ENCODE measurements around the gene CFAP52.
"Not testable (repeated sequence)": the region's sequence is repeated elsewhere in the genome, so short reads cannot be mapped to it uniquely, and the experiment has no call there.

CFAP52 gene

GRCh38 chr17:9557161-9557755, 19.2 kb upstream of the CFAP52 start:
- Histone ChIP-seq H3K79me2 (ENCODE audit: low read length) (no peaks in the 10 kb centered on the region), H3K27me3 (ENCODE audit: low read depth, low read length) (no peaks in the 10 kb centered on the region), H3K4me3 (ENCODE audit: low read length) (no peak overlapping the region), H2AFZ (ENCODE audit: low read depth, low read length) (no peak overlapping the region), H3K9me3 (ENCODE audit: insufficient read depth, low read length) (no peaks in the 10 kb centered on the region), H4K20me1 (ENCODE audit: insufficient read depth, low read length) (no peaks in the 10 kb centered on the region), H3K27ac (ENCODE audit: low read length) (no peak overlapping the region), H3K9ac (ENCODE audit: low read length) (no peak overlapping the region), H3K4me2 (ENCODE audit: low read length) (no peak overlapping the region), H3K36me3 (replicated peaks; ENCODE audit: low read depth, low read length) (no peaks in the 10 kb centered on the region), H3K4me1 (ENCODE audit: low read length) (no peaks in the 10 kb centered on the region)
- TF ChIP-seq CTCF (IDR thresholded peaks at IDR 0.05; ENCODE audit: low read depth, low read length) (no peak), EZH2phosphoT487 (IDR thresholded peaks at IDR 0.05; ENCODE audit: low read depth) (no peak)

- no peaks in the 10 kb centered on the region for H3K36me3 ChIP-seq (replicated peaks; ENCODE audit: low read depth, low read length)
- no peak overlapping the region for H2AFZ ChIP-seq (ENCODE audit: low read depth, low read length)
- no peaks in the 10 kb centered on the region for H3K79me2 ChIP-seq (ENCODE audit: low read length)
- H3K27me3 ChIP-seq (ENCODE audit: low read depth, low read length): no peaks in the 10 kb centered on the region
- no peaks in the 10 kb centered on the region for H3K9me3 ChIP-seq (ENCODE audit: insufficient read depth, low read length)
- H4K20me1 ChIP-seq (ENCODE audit: insufficient read depth, low read length): no peaks in the 10 kb centered on the region
- H3K27ac ChIP-seq (ENCODE audit: low read length): no peak overlapping the region
- H3K4me3 ChIP-seq (ENCODE audit: low read length): no peak overlapping the region
- TF ChIP-seq EZH2phosphoT487 (IDR thresholded peaks at IDR 0.05; ENCODE audit: low read depth): no peak
- no peak for TF ChIP-seq CTCF (IDR thresholded peaks at IDR 0.05; ENCODE audit: low read depth, low read length)
- no peak overlapping the region for H3K9ac ChIP-seq (ENCODE audit: low read length)
- no peaks in the 10 kb centered on the region for H3K4me1 ChIP-seq (ENCODE audit: low read length)
- no peak overlapping the region for H3K4me2 ChIP-seq (ENCODE audit: low read length)
Observed at GRCh38 chr17:9557857-9558256, 18.6 kb upstream of the CFAP52 start.

GRCh38 chr17:9564104-9564503, 12.3 kb upstream of the CFAP52 start:
- 0 out of 2 replicates have a peak, but pooled peaks cover 6% of the 10 kb centered on the region for H3K4me1 ChIP-seq (ENCODE audit: low read length)
- no peaks in the 10 kb centered on the region for H3K79me2 ChIP-seq (ENCODE audit: low read length)
- H3K27ac ChIP-seq (ENCODE audit: low read length): no peak overlapping the region
- H2AFZ ChIP-seq (ENCODE audit: low read depth, low read length): no peak overlapping the region
- H3K4me2 ChIP-seq (ENCODE audit: low read length): no peak overlapping the region
- H3K9ac ChIP-seq (ENCODE audit: low read length): no peak overlapping the region
- no peaks in the 10 kb centered on the region for H3K9me3 ChIP-seq (ENCODE audit: insufficient read depth, low read length)
- no peak overlapping the region for H3K4me3 ChIP-seq (ENCODE audit: low read length)
- no peak for TF ChIP-seq EZH2phosphoT487 (IDR thresholded peaks at IDR 0.05; ENCODE audit: low read depth)
- TF ChIP-seq CTCF (IDR thresholded peaks at IDR 0.05; ENCODE audit: low read depth, low read length): no peak
- H4K20me1 ChIP-seq (ENCODE audit: insufficient read depth, low read length): no peaks in the 10 kb centered on the region
- no peaks in the 10 kb centered on the region for H3K27me3 ChIP-seq (ENCODE audit: low read depth, low read length)
- no peaks in the 10 kb centered on the region for H3K36me3 ChIP-seq (replicated peaks; ENCODE audit: low read depth, low read length)

GRCh38 chr17:9566067-9566466, 10.4 kb upstream of the CFAP52 start:
- Histone ChIP-seq H3K79me2 (ENCODE audit: low read length) (no peaks in the 10 kb centered on the region), H3K36me3 (replicated peaks; ENCODE audit: low read depth, low read length) (no peaks in the 10 kb centered on the region), H3K4me2 (ENCODE audit: low read length) (no peak overlapping the region), H2AFZ (ENCODE audit: low read depth, low read length) (no peak overlapping the region), H3K4me1 (ENCODE audit: low read length) (0 out of 2 replicates have a peak, but pooled peaks cover 6% of the 10 kb centered on the region), H3K27me3 (ENCODE audit: low read depth, low read length) (no peaks in the 10 kb centered on the region), H3K27ac (ENCODE audit: low read length) (no peak overlapping the region), H4K20me1 (ENCODE audit: insufficient read depth, low read length) (no peaks in the 10 kb centered on the region), H3K9ac (ENCODE audit: low read length) (no peak overlapping the region), H3K9me3 (ENCODE audit: insufficient read depth, low read length) (no peaks in the 10 kb centered on the region), H3K4me3 (ENCODE audit: low read length) (no peak overlapping the region)
- no peak for TF ChIP-seq CTCF (IDR thresholded peaks at IDR 0.05; ENCODE audit: low read depth, low read length)
- TF ChIP-seq EZH2phosphoT487 (IDR thresholded peaks at IDR 0.05; ENCODE audit: low read depth): no peak

- H3K4me1 ChIP-seq (ENCODE audit: low read length); H3K9me3 ChIP-seq (ENCODE audit: insufficient read depth, low read length); H3K27ac ChIP-seq (ENCODE audit: low read length); H3K27me3 ChIP-seq (ENCODE audit: low read depth, low read length); H3K36me3 ChIP-seq (replicated peaks; ENCODE audit: low read depth, low read length); H3K4me2 ChIP-seq (ENCODE audit: low read length); H2AFZ ChIP-seq (ENCODE audit: low read depth, low read length); H3K4me3 ChIP-seq (ENCODE audit: low read length); H3K79me2 ChIP-seq (ENCODE audit: low read length); H4K20me1 ChIP-seq (ENCODE audit: insufficient read depth, low read length); H3K9ac ChIP-seq (ENCODE audit: low read length): not testable (repeated sequence)
Observed at GRCh38 chr17:9566739-9567138, 9.7 kb upstream of the CFAP52 start.
